Heart left ventricle (tissue), 13 donors: Measurements from ENCODE around the gene TXN.

Experiments
- CTCF ChIP-seq, 12 donors: fragments of 200-600 bp; sonication (generic) in 4 of 12; IDR thresholded peaks; one replicate each; pipeline versions ENCODE4 v1.5.0 to v1.8.0; 2018 to 2022; ENCODE audit warnings: antibody characterized with exemption in 12 of 12, mild to moderate bottlenecking in 5 of 12
- POLR2A ChIP-seq, 2 donors: fragments of 450-650 bp; IDR thresholded peaks; one replicate each; pipeline ENCODE4 v1.6.1; 2017; ENCODE audit warnings: antibody characterized with exemption in 2 of 2, mild to moderate bottlenecking in 2 of 2, moderate library complexity in 2 of 2
- donor health status: ischemic (EF 13 %, LVEDD 7.1; RV severe dilation, severe dysfunction).
- donor health status: DM: no; HTN: yes; CAD: no.
- donor health status: DM: no; HTN: no; CAD: no.
- donor health status: ischemic (EF 25% LVEDD 6.9; RV normal size, moderate dysfunction).
- donor health status: ischemic (EF 25% LVEDD 5.7; RV mildly dilated, moderate dysfunction).
- donor health status: ischemic (EF 35%, LVEDD 5.7; RV mildly dilated, moderate dysfunction).
- donor health status: nonischemic (EF 11% LVEDD 7.7; RV severe dilation, severe dysfunction).
- donor health status: DM: yes; HTN: yes; CAD: no.
- donor health status: PGD.
- donor health status: ischemic (EF 29% LVEDD 5.4; RV normal size, mild dysfunction).
- donor health status: nonischemic (EF 23%, LVEDD 6.1; RV moderate dilation, normal function).

- TF ChIP-seq CTCF (IDR thresholded peaks at IDR 0.05) (no peak), POLR2A (IDR thresholded peaks at IDR 0.05) (no peak)
Observed at GRCh38 chr9:110287289-110287680, 31.0 kb upstream of the TXN start.
